Nephron (organoid): ENCODE data around the gene RNASEH2B.
A peak's percentile ranks its signal among the peaks of the same experiment; 100 is the strongest.

Source experiments
- H3K27ac Mint-ChIP-seq, 3 experiments: 2 replicates each; pipeline ENCODE4 v1.8.0; 2020; ENCODE audit warnings: mixed read lengths in 3 of 3, mild to moderate bottlenecking in 2 of 3, moderate library complexity in 1 of 3
- H3K27me3 Mint-ChIP-seq: 2 replicates; pipeline ENCODE4 v1.8.0; 2021; ENCODE audit warnings: low read depth, mild to moderate bottlenecking, moderate library complexity, mixed read lengths
- H3K36me3 Mint-ChIP-seq: 2 replicates; pipeline ENCODE4 v1.8.0; 2020; ENCODE audit warnings: low read depth, mixed read lengths
- H3K4me1 Mint-ChIP-seq: 2 replicates; pipeline ENCODE4 v1.8.0; 2020; ENCODE audit warnings: mixed read lengths
- H3K4me3 Mint-ChIP-seq, 3 experiments: 2 replicates each; pipeline ENCODE4 v1.8.0; 2020; ENCODE audit warnings: mild to moderate bottlenecking in 3 of 3, mixed read lengths in 3 of 3, moderate library complexity in 2 of 3
- H3K9me3 Mint-ChIP-seq: 2 replicates; pipeline ENCODE4 v1.8.0; 2020; ENCODE audit warnings: mixed read lengths
- CTCF ChIP-seq, 3 experiments: fragments of 200-600 bp; sonication (generic); IDR thresholded peaks; one replicate each; pipeline ENCODE4 v1.5.0; 2021; ENCODE audit warnings: antibody characterized with exemption in 3 of 3; ENCODE audit not compliant: unreplicated experiment in 3 of 3

The RNASEH2B gene

GRCh38 chr13:50914176-50914700 lies 4.6 kb downstream of the RNASEH2B start:
- no peak for TF ChIP-seq CTCF (IDR thresholded peaks at IDR 0.05; ENCODE audit: unreplicated experiment in 3 of 3)
- H3K27me3 Mint-ChIP-seq: no peaks in the 10 kb centered on the region
- peak overlapping the region in 1 of 3 experiments; percentile 43 for H3K4me3 Mint-ChIP-seq
- no peaks in the 10 kb centered on the region for H3K9me3 Mint-ChIP-seq
- H3K4me1 Mint-ChIP-seq: peaks cover 53% of the 10 kb centered on the region
- H3K36me3 Mint-ChIP-seq: no peaks in the 10 kb centered on the region
- peak overlapping the region; percentile 62 to 86 (median 75) for H3K27ac Mint-ChIP-seq

GRCh38 chr13:50914848-50915247 lies 5.3 kb downstream of the RNASEH2B start:
- Mint-ChIP-seq H3K4me1 (peaks cover 57% of the 10 kb centered on the region), H3K9me3 (peaks cover 2% of the 10 kb centered on the region), H3K4me3 (peak overlapping the region in 1 of 3 experiments; percentile 5), H3K36me3 (no peaks in the 10 kb centered on the region), H3K27me3 (no peaks in the 10 kb centered on the region), H3K27ac (peak overlapping the region; percentile 62 to 86 (median 75))
- no peak for TF ChIP-seq CTCF (IDR thresholded peaks at IDR 0.05; ENCODE audit: unreplicated experiment in 3 of 3)

GRCh38 chr13:50915565-50915964 lies 6.0 kb downstream of the RNASEH2B start:
- no peak for TF ChIP-seq CTCF (IDR thresholded peaks at IDR 0.05; ENCODE audit: unreplicated experiment in 3 of 3)
- Mint-ChIP-seq H3K9me3 (peaks cover 6% of the 10 kb centered on the region), H3K27me3 (no peaks in the 10 kb centered on the region), H3K27ac (peak overlapping the region; percentile 21 to 86 (median 75)), H3K4me1 (peaks cover 54% of the 10 kb centered on the region), H3K36me3 (peaks cover 4% of the 10 kb centered on the region), H3K4me3 (no peak overlapping the region)

GRCh38 chr13:50916701-50917184 lies 7.2 kb downstream of the RNASEH2B start:
- H3K36me3 Mint-ChIP-seq: peaks cover 7% of the 10 kb centered on the region
- H3K4me1 Mint-ChIP-seq: peaks cover 43% of the 10 kb centered on the region
- TF ChIP-seq CTCF (IDR thresholded peaks at IDR 0.05; ENCODE audit: unreplicated experiment in 3 of 3): no peak
- peak overlapping the region; percentile 41 to 53 (median 50) for H3K27ac Mint-ChIP-seq
- H3K9me3 Mint-ChIP-seq: peaks cover 12% of the 10 kb centered on the region
- no peaks in the 10 kb centered on the region for H3K27me3 Mint-ChIP-seq
- no peak overlapping the region for H3K4me3 Mint-ChIP-seq

- TF ChIP-seq CTCF (IDR thresholded peaks at IDR 0.05; ENCODE audit: unreplicated experiment in 3 of 3): no peak
- Mint-ChIP-seq H3K9me3 (peaks cover 20% of the 10 kb centered on the region), H3K36me3 (peaks cover 15% of the 10 kb centered on the region), H3K27ac (no peak overlapping the region), H3K4me3 (no peak overlapping the region), H3K4me1 (peaks cover 35% of the 10 kb centered on the region), H3K27me3 (no peaks in the 10 kb centered on the region)
Observed at GRCh38 chr13:50917572-50917971, 8.0 kb downstream of the RNASEH2B start.

- no peaks in the 10 kb centered on the region for H3K27me3 Mint-ChIP-seq
- no peak for TF ChIP-seq CTCF (IDR thresholded peaks at IDR 0.05; ENCODE audit: unreplicated experiment in 3 of 3)
- peaks cover 30% of the 10 kb centered on the region for H3K9me3 Mint-ChIP-seq
- H3K36me3 Mint-ChIP-seq: peaks cover 25% of the 10 kb centered on the region
- H3K27ac Mint-ChIP-seq: peak overlapping the region in 2 of 3 experiments; percentile 21 to 64
- H3K4me1 Mint-ChIP-seq: peaks cover 32% of the 10 kb centered on the region
- no peak overlapping the region for H3K4me3 Mint-ChIP-seq
Observed at GRCh38 chr13:50918567-50918966, 9.0 kb downstream of the RNASEH2B start.
